HG03039 (cell line): ENCODE data around the gene CASKIN2.
"Not testable (repeated sequence)": the region's sequence is repeated elsewhere in the genome, so short reads cannot be mapped to it uniquely, and the experiment has no call there.

Experiments
- ATAC-seq: cut with Tn5 transposase; IDR thresholded peaks from one replicate; pipeline ENCODE4 v1.9.1; 2021; ENCODE audit warnings: mild to moderate bottlenecking, moderate library complexity; ENCODE audit not compliant: unreplicated experiment

The CASKIN2 gene

DNA sequence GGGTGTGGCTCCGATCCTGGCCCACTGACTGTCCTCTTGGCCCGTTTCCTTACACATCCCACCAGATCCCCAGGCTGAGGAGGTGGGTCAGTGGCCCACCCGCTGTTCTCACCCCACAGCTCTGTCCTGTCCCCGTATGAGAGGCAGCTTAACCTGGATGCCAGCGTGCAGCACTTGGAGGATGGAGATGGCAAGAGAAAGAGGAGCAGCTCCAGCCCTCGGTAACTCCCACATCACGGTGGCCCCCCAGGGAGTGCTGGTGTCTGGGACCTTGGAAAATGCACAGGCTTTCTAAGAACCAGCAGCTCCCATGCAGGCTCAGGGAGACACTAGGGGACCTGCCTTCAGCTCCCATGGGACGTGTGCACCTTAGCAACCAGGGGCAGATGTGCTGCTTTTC lies 6.0 kb upstream of the CASKIN2 start:
- ATAC-seq, result no peak

DNA sequence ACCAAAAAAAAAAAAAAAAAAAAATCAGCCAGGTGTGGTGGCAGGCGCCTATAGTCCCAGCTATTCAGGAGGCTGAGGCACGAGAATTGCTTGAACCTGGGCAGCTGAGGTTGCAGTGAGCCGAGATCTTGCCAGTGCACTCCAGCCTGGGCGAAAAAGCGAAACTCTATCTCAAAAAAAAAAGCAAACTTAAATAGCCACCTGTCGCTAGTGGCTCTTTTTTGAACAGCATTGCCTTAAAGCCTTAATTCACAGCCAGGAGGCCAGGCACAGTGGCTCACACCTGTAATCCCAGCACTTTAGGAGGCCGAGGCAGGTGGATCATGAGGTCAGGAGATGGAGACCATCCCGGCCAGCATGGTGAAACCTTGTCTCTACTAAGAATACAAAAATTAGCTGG lies 5.1 kb upstream of the CASKIN2 start:
- not testable (repeated sequence) for ATAC-seq

DNA sequence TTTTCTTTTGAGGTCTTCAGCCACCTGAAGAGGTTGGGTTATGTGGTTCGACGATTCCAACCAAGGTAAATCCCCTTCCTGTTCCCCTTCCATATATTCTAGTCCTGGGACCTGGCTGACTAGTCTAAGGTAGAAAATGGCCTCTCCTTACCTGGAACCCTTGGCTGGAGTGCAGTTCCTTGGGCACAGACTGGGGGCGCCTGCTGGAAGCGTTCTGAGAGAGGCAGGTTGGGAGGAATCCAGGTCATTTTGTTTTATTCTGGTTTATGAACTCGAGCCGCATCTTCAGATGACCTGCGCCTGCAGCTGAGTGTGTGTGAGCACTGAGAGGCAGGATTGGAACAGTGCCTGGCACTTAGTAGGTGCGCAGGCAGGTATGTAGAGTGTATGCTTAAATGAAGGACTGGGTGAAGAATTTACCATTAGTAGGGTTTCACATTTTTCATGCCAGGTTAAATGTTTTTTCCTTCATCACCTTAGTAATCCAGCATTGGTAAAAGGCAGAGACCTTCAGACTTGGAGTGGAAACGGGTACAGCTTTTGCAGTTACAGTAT lies 3.7 kb upstream of the CASKIN2 start:
- no peak for ATAC-seq

DNA sequence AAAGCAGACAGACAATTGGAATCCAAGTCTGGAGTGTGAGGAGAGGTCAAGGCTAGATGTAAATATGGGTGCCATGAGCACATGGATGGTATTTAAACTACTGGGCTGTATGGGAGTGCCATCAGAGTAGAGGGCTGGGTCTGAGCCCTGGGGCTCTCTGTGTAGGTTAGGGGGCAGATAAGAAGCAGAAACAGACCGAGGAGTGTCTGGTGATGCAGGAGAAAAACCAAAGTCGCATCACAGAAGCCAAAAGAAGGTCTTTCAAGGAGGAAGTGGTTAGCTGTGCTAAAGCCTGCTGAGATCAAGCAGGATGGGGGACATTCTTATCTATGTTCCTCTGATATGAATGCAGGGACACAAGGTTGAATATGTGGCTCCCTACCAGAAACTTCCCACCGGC lies 2.9 kb upstream of the CASKIN2 start:
- ATAC-seq, result no peak

GRCh38 chr17:75517297-75517865 lies 2.0 kb upstream of the CASKIN2 start:
- no peak for ATAC-seq

DNA sequence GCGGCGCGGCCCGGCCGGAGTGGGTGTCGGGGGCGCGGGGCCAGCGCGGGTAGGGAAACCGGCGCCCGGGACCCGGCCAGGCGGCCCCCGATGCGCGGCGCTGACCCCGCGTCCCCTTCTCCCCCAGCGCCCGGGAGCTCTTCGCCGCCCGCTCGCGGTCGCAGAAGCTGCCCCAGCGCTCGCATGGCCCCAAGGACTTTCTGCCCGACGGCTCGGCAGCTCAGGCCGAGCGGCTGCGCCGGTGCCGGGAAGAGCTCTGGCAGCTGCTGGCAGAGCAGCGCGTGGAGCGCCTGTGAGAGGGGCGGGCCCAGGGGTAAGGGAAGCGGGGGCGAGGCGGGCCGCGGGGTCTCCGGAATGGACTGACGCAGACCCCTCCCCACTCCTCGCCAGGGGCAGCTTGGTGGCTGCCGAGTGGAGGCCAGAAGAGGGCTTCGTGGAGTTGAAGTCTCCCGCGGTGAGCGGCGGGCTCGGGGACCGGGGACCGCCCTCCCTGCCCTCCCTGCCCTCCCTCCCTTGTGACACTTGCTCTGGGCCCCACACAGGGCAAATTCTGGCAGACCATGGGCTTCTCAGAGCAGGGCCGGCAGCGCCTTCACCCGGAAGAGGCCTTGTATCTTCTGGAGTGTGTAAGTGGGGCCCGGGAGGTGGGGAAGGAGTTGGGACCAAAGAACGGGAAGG lies 1.4 kb upstream of the CASKIN2 start:
- ATAC-seq, result peak; percentile 12

GRCh38 chr17:75516255-75516618 lies 900 bp upstream of the CASKIN2 start, which contains the start of gene TSEN54:
TSEN54 (plus strand) TSS chr17:75516528; CDS start chr17:75516561, 33 bp downstream.
- peak; percentile 68 for ATAC-seq

- no peak for ATAC-seq
Measured at GRCh38 chr17:75514919-75515495, 330 bp downstream of the CASKIN2 start.

DNA sequence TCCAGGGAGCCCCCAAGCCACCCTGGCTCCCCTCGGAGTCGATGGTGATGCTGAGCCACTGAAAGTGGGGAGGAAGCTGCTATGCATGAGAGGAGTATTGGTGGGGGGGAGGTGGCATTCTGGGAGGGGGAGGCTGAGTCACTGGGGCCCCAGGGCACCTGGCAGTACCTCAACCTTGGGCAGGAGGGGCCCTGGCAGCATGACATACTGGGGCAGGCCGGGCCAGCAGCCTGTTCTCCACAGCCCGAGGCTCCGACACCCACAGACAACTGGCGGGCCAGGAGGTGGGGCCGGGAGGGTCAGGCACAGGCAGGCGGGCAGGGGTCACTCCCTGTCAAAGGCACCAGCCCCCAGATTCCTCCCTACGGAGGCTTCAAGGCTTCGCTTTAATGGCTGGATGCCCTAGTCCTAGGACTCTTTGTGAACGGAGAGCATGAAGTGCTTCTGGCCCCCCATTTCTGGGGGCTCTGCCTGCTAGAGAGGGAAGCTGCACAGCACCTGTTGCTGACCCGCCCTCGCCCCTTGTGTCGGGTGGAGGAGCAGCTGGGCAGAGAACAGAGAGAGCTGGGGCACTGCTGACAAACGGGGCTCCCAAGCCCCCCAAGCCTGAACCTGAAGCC lies 928 bp downstream of the CASKIN2 start:
- ATAC-seq, result no peak

DNA sequence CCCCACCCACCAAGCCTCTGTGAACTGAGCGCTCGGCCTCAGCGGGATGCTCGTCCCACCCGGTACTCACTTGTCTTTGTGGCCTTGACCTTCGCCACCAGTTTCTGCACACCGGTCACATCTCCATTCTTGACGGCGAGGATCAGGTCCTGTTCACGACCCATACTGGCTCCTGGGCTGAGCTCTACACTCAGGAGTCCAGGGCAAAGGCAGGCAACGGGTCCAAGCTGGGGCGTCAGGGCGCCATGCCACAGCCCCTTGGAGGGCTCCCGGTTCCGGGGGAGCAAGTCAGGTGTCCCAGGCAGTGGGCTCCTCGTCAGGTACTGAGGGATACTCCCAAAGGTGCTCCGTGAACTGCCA lies 1.7 kb downstream of the CASKIN2 start:
- no peak for ATAC-seq

GRCh38 chr17:75512926-75513640 lies 2.3 kb downstream of the CASKIN2 start:
- no peak for ATAC-seq

DNA sequence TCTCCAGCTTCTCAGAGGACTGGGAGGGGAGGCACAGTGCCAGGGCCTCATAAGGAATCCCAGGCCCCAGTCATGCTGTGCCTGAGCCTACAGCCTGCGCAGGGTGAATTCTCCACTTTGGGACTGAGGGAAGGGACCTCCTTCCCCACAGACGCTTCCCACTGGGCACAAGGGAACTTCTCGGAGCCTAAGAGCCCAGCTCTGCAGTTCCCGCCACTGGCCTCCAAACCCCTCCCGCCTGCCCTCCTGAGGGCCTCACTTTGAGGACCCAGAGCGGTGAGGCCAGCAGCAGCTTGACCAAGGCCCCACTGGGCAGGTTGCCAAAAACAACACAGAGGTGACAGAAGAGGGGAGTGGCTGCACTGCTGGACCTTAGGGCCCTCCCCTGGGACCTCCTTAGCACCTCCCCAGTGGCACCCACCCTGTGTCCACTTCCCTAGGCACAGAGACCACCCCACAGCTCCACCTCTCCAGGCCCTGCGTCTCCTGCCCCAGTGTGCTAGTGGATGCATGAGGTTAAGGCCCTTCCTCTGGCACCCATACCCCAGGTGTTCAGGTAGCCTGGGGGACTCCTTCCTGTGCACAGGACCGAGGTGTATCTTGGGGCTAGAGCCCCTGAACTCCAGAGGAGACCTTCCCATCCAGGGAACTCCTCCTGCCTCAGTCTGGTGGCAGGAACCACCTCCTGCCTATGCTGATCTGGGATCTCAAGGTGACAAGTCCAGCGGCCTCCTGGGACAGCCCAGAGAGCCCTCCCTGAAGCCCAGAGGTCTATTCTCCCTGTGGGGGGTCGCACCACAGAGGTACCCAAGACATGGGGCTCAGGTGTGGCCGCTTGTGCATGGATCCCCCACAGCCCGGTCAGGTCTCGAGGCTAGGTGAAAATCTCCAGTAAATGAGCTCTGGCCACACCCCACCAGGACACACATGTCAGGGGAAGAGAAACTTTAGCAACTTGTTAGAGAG lies 3.4 kb downstream of the CASKIN2 start:
- ATAC-seq, result no peak

- ATAC-seq, result no peak
Measured at GRCh38 chr17:75511270-75511609, 4.1 kb downstream of the CASKIN2 start.

DNA sequence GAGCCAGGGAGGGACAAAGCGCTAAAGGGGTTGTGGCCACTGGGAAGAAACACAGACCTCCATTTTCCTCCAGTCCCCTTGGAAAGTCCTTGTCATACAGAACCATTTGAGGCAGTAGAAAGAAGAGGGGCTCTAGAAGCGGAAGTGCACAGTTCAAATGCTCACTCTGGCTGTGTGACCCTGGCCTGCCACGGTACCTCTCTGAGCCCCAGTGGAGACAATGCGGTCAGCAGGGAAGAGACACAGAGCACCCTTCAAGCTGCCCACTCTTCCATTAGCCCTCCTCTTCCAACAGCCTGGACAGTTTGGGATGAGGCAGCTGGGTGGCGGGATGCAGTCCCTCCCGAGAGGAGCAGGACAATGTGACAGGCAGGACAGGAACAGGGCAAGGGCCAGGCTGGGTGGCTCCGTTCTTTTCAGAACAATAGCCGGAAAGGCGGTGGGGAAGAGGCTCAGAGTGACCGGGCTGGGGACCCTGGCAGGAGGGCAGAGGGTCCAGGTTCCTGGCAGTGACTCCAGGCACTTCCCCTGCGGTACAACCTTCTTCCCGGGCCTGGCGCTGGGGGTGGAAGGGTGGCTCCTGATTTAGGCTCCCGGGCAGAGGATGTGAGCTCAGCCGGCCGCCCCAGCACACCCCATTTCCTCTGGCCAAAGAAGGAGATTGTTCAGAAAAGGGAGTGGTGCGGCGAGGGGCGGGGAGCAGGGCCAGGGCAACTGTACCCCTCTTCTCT lies 5.6 kb downstream of the CASKIN2 start:
- no peak for ATAC-seq

- ATAC-seq, result no peak
Measured at GRCh38 chr17:75508931-75509361, 6.4 kb downstream of the CASKIN2 start.

GRCh38 chr17:75507733-75508719 lies 7.3 kb downstream of the CASKIN2 start:
- no peak for ATAC-seq

DNA sequence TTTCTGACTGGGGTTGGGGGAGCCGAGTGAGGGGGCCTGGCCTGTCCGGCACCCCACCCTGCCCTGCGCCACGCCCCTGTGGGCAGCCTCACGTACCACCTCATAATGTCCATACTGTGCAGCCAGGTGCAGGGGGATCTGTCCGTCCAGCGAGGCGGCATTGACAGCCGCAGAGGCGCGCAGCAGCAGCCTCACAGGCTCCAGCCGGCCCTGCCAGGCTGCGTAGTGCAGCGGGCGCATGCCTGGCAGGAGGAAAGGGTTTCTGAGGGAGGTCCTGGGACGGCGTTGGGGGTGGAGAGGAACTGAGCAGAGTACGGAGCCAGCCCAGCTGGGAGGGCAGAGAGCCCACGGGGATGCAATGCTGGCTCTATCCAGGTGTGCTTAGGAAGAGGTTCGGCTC lies 8.4 kb downstream of the CASKIN2 start:
- ATAC-seq, result no peak

- no peak for ATAC-seq
Measured at GRCh38 chr17:75506134-75506533, 9.2 kb downstream of the CASKIN2 start.
